GM18520 (cell line): Measurements from ENCODE around the gene LRRC32.
A peak's percentile ranks its signal among the peaks of the same experiment; 100 is the strongest.
"Not testable (repeated sequence)": the region's sequence is repeated elsewhere in the genome, so short reads cannot be mapped to it uniquely, and the experiment has no call there.

Source experiments
- ATAC-seq: cut with Tn5 transposase; IDR thresholded peaks from one replicate; pipeline ENCODE4 v1.9.1; 2021; ENCODE audit not compliant: unreplicated experiment

Gene LRRC32

DNA sequence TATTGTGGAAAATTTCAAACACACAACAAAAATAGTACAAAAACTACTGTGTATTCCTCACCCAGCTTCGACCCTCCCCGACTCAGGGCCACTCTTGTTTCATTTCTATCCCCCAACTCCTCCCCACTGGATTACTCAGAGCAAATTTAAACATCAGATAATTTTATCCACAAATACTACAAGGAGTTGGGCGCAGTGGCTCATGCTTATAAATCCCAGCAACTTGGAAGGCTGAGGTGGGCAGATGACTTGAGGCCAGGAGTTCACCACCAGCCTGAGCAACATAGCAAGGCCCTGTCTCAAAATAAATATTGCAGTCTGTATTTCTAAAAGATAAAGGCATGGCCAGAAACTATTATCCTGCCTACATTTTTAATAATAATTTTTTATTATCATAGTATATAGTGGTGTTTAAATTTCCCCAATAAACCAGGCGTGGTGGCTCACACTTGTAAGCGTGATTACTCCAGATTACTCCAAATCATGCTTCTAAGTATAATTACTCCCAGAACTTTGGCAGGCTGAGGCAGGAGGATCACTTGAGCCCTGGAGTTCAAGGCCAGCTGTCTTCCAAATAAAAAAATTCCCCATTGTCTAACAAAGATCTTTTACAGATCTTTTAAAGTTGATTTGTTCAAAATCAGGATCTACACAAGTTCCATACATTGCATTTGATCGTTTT is 39.8 kb downstream of the LRRC32 start:
- ATAC-seq = no peak

DNA sequence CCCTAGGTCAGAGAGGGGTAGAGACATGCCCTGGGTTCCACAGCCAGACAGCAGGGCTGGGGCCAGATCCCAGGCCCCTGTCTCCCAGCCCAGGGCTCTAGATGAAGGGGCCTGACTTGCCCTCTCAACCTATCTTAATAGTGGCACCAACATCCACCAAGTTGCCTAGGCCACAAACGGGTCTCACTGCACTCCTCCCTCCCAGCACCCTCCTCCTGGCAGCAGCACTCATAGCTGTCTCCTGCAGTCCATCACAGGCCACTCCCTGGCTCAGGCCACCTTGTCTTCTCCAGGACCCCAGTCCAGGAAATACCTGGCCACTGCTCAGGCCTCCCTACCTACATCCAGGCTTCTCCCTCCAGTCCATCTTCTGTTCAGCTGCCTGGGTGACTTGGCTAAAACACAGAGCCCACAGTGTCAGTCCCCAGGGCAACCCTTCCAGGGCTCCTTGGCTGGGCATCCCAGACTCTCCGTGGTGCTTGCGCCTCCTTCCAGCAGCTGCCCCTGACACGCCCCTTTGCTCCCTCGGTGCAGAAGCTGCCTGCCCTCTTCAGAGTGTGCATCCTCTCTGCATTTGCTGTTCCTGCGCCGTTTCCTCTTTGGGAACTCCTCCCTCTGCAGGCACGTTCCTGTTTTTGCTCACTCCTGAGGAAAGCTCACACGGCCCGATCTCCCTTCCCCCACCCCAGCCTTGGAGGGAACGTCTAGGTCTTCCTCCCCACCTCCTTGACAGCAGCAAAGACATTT is 40.5 kb downstream of the LRRC32 start:
- no peak for ATAC-seq

DNA sequence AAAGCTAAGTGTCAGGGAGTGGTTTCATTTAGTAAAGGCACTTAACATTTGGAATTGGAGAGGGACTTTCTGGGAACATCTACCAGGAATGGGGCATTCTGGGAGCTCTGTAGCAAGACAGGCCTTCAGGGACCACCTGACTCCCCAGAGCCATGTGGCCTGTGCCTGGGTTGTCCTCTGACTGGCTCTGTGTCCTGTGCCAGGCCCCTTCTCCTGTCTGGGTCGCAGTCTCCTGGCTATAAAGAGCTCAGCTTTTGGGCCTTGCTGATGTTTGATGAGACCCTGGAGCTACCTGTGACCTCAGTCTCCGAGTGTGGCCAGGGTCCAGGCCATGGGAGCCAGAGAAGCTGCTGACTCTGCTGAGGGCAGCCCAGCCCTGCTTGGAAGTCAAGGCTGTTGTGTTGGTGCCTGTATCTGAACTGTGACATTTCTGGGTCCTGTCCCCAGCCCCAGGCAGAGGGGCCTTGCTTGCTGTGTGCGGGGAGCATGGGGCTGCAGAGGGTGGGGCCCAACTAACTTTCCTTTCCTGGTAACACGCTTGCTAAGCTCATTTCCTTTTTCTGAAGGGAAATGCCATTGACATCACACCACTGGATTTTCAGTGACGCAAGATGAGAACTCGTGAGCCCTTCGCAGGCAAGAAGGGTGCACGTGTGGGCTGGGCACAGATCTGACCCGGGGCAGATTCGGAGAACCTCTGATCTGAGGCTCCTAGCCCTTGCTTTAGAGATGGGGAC is 41.3 kb downstream of the LRRC32 start:
- no peak for ATAC-seq

DNA sequence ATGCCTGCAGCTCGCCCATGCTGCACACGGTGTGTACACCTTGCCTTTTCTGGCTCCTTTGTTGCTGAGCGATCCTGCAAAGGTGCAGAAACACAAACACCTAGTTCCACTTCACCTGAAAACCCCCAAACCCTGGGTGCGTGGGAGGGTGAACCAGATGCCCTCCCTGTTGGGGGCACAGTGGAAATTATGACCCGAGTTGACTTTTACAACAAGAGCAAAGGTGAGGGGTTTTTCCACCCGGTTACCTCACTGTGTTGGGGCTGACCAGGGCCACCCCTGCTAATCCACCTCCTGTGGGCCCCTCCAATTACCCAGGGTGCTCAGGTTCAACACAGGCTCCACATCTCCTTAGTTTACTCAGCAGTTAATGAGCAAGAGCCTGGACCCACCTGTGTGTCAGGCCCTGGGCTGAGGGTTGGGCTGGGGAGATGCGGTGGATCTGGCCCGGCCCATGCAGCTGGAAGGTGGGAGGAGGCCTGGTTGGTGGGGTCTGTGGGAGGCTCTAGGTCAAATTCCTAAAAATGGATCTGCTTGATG is 42.1 kb downstream of the LRRC32 start:
- ATAC-seq = no peak

DNA sequence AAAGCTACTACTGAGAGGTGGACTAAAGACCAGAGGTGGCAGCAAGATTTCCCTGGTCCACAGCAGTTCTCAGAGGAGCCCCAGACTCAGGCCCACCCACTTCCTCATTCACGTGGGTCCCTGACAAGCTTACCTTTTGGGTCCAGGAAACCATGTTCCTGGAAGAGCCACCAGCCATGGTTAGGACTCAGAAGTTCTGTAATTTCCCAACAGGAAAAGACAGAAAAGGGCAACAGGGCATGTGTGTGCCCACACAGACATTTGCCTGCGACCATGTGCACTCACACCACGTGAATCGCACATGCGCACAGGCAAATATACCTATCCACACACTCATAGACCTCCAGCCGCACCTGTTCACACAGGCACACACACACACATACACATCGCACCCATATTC is 42.9 kb downstream of the LRRC32 start:
- ATAC-seq = no peak

DNA sequence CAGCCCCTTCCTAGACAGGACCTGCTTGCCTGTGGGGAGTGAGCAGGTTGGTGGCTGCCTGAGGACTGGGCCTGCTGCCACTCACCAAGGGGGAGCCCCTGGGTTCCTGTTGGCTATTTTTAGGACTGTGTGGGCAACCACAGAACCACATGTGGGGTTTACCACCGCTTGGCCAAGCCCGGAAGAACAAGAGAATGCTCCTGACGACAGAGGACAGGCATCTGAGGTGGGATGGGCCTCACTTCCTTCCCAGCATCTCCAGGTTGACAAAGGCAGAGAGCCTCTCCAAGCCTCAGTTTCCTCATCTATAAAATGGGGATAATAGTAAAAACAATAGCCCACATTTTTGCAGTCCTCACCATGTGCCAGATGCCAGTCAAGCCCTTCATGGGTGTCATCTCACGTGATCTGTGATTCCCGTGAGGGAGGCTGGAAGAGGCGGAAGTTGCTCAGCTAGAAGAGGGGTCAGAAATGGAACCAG is 43.6 kb downstream of the LRRC32 start:
- peak; percentile 72 for ATAC-seq

DNA sequence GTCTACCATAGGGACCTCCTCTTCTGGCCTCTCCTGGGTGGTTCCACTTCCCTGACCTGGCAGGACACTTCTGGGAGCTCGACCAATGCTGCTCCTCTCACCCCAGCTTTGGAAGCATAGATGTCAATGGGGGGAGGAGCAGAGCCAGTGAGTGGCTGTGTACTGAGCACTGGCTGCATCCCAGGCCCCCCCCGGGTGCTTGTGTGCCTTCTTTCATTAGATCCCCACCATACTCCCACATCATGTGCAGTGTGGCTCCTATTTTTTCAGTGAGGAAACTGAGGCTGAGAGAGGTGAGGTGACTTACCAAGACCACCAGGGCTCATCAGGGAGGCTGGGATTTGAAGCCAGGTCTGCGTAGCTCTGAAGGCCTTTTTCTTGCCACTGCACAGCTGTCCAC is 44.3 kb downstream of the LRRC32 start:
- no peak for ATAC-seq

DNA sequence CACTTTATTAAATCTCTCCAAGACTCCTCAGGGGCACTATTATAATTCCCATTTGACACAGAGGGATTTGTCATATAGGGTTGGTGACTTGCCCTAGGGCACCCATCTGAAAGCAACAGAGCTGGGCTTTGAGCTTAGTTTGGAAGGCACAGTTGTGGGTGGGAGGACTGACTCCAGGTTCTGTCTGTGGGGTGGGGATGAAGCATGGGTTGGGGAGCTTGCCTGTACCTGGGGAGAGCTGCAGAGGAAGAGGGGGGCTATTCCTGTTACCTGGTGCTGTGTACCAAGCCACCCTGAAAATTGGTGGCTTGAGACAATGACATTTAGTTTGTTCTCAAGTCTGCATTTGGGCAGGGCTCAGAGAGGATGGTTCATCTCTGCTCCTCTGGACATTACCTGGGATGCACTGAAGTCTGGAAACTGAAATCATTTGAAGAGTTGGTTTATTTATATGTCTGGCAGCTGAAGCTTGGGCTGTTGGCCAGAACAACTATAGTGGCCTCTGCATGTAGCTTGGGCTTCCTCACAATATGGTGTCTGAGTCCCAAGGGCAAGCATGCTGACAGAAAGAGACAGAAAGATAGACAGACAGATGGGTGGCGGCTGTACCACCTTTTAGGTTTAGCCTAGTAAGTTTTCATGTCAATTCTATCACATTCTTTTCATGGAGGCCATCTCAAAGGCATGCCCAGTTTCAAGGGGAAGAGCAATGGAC is 44.9 kb downstream of the LRRC32 start:
- no peak for ATAC-seq

DNA sequence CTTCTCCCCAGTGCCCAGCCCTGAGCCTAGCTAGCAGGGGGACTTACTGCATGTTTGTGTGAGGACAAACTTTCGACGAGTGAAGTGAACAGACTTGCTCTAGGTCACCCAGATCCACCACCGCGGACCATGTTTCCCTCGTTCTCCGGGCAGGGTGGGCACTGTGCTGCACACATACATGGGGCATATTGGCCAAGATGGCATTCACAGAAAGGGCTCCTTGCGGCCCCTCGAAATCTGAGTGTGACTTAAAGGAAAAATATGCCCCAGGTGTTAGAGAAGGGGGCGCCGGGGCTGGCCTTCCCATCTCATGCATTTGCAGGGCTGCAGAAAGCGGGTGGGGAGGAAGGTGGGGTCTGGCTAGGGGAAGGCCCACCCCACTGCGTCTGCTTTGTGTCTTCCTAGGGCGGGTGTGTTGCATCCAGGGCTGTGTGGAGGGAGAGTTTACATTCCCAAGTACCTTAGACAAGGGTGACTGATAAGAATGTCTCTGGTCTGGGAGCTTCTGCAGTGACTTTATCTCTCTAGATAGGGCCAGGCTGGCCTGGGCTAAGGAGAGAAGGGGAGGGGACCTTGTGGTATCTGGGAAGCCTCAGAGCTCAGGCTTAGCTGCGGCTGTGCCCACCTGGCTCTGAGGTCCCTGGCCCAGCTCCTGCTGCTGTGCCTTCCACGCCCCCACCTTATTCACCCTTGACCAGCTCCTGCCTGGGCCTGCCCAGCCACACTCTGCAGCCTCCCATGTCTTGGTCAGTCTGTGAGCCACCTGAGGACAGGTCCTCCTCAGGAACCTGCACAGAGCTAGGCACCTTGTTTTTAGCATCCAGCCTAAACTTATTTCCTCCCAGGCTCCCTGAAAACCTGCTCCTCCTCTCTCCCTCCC is 45.8 kb downstream of the LRRC32 start:
- ATAC-seq = no peak

DNA sequence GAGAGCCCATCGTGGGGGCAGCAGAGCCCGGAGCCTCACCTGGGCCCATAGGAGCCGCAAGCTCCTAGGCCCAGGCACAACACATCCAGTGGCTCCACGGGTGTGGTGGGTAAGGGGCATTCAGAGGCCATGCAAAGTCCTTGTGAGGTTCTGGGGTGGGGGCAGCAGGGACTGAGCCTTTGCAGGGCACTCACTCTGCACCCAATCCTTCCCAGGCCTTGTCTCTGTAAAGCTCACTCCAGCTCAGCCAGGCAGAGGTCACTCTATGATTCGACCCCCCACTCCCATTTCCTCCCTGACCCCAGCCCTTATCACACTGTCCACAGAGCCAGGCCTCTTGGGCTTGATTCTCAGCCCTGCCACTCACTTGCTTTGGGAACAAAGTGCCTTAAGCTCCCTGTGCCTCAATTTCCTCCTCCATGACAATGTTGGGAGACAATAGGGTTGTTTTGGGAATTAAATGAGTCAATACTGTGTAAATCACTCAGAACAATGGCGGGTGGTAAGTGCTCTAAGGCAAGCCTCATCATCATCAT is 46.6 kb downstream of the LRRC32 start:
- ATAC-seq = no peak

DNA sequence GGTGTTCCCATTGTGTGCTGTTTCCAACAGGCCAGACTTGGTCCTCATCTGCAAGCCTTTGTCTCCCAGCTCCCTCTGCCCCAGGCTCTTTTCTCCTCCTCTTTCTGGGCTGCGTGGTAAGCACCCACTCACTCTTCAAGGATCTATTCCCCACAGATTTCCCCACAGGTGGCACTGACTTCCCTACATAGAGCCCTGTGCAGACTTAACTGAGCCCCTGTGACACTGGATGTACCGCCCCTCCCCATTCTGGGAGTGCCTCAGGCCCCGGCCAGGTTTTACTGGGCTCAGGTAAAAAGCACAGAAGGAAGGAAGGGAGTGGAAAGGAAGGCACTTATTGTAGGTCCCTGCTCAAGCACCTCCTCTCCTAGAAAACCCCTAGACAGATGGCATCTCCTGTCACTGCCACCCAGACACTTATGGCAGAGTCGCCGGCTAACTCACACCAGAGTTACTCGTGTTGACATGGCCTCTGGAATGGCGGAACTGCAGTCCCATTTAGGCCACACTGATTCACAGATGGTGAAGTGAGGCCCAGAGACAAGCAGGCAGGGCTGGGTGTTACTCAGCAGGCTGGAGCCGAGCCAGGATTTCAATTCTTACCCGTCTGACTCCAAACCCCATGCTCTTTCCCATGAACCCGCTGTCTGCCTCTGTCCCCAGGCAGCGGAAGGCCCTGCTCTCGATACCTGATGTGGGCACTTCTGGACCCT is 47.2 kb downstream of the LRRC32 start:
- ATAC-seq = no peak

DNA sequence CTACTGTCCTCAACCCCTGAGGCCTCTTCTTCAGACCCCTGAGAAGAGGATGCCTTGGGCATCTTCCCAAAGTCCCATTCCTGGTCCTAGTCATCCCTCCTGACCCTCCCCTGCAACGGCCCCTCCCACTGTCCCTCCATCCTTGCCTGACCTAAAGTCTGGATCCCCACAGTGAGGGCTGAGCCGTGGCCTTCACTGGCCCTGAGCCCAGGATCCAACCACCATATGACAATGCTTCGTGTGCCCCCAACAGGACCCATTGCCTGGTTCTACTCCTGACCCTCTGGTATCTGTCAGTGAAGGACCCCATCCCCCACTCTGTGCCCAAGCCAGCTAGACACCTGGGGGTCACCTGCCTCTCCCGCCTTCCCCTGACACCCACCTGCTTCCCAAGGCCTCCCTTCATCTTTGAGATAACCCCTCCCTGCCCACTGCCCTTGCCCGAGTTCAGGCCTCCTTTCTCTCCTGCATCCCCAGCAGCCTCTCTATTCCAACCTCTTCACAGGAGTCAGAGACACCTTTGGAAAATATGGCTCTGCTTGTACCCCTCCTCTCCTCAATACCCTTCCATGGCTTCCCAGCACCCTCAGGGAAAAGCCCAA is 48.0 kb downstream of the LRRC32 start:
- no peak for ATAC-seq

DNA sequence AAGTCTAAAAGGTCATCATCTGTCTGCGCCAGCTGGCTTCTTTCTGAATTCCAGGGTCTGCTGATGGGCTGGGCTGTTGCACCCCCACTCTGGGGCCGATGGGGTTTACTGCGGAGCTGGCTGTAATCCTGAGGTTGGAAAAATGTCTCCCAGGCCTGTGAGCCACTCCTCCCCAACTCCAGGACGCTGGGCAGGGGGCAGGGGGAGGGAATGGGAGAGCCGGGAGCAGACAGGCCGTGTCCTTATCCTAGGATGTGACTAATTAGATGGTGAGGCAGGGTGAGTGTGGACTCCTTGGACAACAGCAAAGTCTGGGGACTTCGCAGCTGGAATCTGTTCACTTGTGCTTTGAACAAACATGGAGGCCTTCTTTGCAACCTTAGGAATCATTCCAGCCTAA is 48.7 kb downstream of the LRRC32 start:
- no peak for ATAC-seq

DNA sequence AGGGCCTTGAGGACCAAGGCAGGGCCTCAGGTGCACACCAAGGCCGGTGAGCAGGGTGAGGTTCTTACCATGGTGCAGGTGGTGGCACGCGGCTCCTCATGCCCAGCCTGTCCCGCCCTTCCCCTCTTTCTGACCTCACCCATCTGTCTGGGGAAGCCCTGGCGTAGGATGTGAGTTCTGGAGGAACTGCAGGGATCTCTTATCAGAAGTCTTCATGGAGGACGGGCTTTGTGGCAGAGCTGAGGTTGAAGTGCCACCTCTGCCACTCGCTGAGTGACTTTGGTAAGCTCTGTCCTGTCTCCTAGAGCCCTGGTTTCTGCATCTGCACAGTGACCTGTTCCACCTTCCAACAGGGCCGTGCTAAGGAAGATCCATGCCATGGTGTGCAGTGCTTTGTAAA is 49.1 kb downstream of the LRRC32 start:
- ATAC-seq = no peak

DNA sequence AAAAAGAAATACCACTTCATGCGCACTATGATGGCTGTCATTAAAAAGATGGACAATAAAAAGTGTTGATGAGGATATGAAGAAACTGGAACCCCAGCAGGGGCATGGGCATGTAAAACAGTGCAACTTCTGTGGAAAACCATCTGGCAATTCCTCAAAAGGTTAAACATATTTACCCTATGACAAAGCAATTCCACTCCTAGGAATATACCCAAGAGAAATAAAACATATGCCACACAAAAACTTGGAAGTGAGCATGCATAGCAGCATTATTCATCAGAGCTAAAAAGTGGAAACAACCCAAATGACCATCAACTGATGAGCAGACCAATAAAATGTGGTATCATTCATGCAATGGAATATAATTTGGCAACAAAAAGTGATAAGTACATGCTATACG is 50.1 kb downstream of the LRRC32 start:
- ATAC-seq = no peak

DNA sequence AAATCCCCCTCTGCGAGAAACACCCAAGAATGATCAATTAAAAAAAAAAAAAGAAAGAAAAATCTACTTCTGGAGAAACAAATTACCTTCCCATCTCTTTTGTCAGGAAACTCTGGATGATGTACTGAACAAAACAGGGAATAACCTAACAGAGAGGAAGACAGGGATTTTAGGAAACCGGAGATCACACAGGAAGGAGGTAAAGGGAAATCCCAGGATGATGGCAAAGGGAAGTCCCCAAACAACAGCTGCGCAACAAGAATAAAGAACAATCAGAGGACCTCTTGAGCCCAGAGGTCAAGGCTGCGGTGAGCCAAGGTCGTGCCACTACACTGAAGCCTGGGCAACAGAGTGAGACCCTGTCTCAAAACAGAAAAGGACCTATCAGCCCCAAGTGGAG is 50.7 kb downstream of the LRRC32 start:
- not testable (repeated sequence) for ATAC-seq

DNA sequence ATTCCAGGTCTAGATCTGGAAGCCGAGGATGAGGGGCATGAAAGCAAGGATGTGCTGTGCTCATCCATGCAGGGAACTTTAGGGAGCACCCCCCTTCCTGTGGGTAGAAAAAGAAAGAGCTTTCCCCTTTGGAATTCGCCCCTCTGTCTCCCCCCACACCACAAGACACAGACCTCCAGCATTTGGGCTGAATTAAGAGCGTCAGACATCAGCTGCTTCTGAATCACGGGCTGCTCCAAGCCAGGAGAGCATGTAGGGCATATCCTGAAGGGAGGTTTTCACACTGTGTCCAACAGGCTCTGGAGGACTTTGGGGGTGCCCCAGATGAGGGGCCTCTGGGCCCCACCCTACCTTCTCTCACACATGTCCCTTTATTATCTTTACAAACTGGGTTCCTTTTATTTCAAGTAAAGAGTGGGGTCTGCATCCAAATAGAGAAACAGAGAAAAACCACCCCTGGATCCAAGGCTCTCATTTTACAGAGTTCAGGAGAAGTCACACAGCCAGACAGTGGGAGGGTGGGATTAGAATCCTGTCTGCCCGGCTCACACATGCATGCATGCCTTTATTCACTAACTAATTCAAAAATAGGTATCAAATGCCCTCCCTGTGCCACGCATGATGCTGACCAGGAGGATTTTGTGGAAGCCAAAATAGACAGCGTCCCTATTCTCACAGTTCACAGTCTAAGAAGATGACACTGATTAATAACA is 52.8 kb downstream of the LRRC32 start:
- no peak for ATAC-seq
